Esophagus squamous epithelium (tissue), 4 donors: ENCODE results near the gene PSMB10.

Experiments used
- POLR2A ChIP-seq, 4 donors: fragments of 450-650 bp; IDR thresholded peaks; one replicate each; pipeline ENCODE4 v1.6.1; 2017; ENCODE audit warnings: antibody characterized with exemption in 4 of 4, mild to moderate bottlenecking in 4 of 4, moderate library complexity in 3 of 4
- TF ChIP-seq, protein P1 (sequence below), 6 experiments: fragments of 450-650 bp in 4 of 6; fragments of 200-600 bp in 2 of 6; sonication (generic) in 2 of 6; IDR thresholded peaks; one replicate each; pipeline ENCODE4 v1.5.1; 2016 to 2019; ENCODE audit warnings: antibody characterized with exemption in 6 of 6, mild to moderate bottlenecking in 4 of 6, moderate library complexity in 4 of 6

- TF ChIP-seq, protein P1, sequence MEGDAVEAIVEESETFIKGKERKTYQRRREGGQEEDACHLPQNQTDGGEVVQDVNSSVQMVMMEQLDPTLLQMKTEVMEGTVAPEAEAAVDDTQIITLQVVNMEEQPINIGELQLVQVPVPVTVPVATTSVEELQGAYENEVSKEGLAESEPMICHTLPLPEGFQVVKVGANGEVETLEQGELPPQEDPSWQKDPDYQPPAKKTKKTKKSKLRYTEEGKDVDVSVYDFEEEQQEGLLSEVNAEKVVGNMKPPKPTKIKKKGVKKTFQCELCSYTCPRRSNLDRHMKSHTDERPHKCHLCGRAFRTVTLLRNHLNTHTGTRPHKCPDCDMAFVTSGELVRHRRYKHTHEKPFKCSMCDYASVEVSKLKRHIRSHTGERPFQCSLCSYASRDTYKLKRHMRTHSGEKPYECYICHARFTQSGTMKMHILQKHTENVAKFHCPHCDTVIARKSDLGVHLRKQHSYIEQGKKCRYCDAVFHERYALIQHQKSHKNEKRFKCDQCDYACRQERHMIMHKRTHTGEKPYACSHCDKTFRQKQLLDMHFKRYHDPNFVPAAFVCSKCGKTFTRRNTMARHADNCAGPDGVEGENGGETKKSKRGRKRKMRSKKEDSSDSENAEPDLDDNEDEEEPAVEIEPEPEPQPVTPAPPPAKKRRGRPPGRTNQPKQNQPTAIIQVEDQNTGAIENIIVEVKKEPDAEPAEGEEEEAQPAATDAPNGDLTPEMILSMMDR (IDR thresholded peaks at IDR 0.05), result no peak
- TF ChIP-seq POLR2A (IDR thresholded peaks at IDR 0.05), result no peak
These were observed 13.7 kb upstream of the PSMB10 start for GRCh38 chr16:67950335-67950843.
